Activated CD4-positive, alpha-beta T cell treated with anti-CD3 and anti-CD28 coated beads for 48 hours (primary cell): Measurements from ENCODE around the gene ASPSCR1.
"Not testable (repeated sequence)": the region's sequence is repeated elsewhere in the genome, so short reads cannot be mapped to it uniquely, and the experiment has no call there.

Source experiments
- DNase-seq: peaks from one replicate; pipeline ENCODE4 v3.0.0-alpha.2; 2020

ASPSCR1 gene

DNA sequence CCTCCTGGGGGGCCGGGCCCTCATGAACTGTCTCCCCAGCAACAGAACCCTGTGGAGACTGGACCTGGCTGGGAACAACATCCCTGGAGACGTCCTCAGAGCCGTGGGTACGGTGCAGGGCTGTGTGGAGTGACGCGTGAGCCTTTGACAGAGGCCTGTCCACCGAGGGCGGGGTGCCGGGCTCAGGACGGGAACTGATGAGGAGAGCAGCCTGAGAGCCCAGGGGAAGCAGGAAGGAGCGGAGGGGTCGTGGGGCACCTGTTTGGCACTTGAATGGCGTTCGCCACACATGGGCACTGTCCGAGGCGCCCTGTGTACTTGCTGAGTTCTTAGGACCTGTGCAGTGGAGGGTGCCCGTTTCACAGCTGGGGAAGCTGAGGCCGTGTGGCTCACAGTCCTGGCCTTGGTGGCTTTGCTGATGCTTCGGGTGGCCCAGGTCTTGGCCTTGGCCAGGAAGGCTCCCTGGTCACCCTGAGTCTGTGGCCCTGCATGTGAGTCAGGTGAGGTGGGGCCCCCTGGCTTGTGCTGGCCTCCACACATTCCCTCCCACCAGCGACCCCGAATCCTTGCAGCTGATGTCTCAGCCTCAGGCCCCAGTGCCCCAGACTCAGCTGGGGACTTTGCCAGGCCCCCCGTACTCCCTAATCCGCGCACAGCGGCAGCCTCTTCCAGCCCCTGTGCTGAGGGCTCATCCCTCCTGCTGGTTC lies 48.1 kb downstream of the ASPSCR1 start:
- DNase-seq: no peak

DNA sequence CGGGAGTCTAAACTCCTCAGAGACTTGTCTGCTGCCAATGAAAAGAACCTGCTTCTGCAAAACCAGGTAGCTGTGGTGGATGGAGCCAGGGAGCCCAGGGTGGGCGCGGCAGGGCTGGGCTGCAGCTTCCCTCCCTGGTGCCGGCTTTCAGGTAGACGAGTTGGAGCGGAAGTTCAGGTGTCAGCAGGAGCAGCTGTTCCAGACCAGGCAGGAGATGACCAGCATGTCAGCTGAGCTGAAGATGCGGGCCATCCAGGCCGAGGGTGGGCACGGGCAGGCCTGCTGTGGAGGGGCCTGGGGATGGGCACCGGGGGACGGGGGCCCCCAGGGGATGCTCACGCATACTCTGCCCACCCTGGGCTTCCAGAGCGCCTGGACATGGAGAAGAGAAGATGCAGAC lies 50.8 kb downstream of the ASPSCR1 start:
- DNase-seq: no peak

DNA sequence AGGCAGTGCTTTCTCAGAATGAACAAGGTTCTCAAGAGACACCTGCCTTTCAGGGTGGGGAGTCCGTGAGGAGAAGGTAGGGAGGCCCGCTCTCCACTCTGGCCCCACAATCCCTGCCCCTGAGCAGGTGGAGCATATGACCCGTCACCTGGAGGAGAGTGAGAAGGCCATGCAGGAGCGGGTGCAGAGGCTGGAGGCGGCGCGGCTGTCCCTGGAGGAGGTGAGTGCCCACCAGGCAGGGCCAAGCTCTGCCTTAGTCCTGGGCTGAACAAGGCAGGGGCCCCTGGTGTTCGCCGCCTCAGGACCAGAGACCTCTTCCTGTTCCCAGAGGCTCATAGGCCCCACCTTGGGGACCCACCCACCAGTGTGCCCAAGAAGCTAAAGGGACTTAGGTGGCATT lies 51.5 kb downstream of the ASPSCR1 start:
- no peak for DNase-seq

DNA sequence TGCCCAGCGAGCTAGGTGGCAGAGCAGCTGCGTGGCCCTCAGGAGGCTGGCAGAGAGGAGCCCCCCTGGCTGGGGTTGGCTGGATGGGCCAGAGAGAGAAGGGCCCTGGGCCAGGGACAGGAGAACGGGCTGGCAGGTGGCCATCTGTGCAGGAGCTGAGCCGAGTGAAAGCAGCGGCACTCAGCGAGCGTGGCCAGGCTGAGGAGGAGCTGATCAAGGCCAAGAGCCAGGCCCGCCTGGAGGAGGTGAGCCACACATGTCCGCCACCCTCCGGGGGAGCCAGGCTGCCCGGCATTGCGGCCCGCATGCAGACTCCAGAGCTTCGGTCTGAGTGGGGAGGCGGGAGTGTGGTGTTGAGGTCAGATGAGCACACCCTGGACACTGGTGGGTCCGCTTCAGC lies 52.0 kb downstream of the ASPSCR1 start:
- DNase-seq: no peak

DNA sequence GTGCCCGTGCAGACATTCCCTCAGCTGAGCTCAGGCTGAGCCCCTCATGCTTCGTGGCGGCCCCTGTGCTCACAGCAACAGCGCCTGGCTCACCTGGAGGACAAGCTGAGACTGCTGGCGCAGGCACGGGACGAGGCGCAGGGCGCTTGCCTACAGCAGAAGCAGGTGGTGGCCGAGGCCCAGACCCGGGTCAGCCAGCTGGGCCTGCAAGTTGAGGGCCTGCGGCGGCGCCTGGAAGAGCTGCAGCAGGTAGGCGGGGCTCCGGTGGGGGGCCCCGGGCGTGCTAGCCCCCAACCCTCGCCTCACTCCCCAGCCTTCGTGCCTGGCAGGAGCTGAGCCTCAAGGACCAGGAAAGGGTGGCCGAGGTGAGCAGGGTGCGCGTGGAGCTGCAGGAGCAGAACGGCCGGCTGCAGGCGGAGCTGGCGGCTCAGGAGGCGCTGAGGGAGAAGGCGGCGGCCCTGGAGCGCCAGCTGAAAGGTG lies 52.6 kb downstream of the ASPSCR1 start:
- no peak for DNase-seq

DNA sequence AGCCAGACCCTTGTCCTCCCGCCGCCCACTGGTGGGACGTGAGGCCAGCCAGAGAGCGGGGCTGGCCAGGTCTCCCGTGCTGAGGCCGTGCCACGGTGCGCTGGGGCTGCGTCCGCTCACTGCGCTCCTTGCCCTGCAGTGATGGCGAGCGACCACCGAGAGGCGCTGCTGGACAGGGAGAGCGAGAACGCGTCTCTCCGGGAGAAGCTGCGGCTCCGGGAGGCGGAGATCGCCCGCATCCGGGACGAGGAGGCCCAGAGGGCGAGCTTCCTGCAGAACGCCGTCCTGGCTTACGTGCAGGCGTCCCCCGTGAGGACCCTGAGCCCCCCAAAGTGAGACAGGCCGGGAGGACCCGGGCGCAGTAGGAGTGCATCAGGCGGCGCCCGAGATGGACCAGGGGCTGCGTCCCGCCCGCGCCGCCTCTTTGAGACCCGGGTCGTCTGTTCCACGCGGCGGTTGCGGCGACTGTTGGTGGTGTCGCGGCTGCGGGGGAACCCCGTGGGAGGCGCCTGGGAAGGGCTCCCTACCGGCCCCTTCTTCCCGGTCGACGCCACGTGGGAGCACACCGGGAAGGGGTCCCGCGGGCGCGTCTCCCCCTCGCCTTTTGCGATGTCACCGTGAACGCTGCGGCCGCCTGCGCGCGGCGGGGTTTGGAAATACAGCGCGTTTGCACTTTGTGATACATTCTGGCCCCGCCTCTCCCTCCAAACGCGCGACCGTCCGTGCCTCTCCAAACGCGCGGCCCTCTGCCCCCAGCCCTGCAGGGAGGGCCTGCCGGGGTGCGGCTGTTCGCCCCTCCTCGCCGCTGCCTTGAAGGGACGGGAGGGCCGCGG lies 53.3 kb downstream of the ASPSCR1 start:
- peak; percentile 88 for DNase-seq

DNA sequence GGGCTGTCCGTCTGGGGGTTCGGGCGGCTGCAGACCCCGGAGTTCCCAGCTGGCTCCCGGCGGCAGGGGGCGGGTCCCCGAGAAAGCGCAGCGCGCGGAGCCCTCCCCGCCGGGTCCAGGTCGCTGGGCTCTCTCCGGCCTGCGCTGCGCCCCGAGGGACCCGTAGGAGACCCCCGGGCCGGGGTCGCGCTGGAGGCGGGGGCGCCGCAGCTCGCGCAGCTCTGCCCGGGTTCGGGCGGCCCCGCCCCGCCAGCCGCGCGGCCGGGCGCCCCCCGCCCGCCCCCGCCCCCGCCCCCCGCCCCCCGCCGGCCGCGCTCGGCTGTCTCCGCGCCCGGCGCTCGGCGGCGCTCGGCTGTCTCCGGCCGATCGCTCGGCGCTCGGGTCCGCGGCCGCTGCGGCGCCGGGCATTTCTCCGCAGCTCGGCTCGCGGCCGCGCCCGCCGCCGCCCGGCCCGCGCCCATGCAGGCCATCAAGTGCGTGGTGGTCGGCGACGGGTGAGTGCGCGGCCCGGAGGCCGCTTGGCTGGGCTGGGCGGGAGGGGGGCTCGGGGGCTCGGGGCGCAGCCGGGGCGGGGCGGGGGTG lies 54.0 kb downstream of the ASPSCR1 start, which contains the start of gene RAC3:
RAC3 (plus strand) TSS at position 376 of the 582 bp plus-strand sequence; CDS start at position 460, 84 bp downstream.
- no peak for DNase-seq

DNA sequence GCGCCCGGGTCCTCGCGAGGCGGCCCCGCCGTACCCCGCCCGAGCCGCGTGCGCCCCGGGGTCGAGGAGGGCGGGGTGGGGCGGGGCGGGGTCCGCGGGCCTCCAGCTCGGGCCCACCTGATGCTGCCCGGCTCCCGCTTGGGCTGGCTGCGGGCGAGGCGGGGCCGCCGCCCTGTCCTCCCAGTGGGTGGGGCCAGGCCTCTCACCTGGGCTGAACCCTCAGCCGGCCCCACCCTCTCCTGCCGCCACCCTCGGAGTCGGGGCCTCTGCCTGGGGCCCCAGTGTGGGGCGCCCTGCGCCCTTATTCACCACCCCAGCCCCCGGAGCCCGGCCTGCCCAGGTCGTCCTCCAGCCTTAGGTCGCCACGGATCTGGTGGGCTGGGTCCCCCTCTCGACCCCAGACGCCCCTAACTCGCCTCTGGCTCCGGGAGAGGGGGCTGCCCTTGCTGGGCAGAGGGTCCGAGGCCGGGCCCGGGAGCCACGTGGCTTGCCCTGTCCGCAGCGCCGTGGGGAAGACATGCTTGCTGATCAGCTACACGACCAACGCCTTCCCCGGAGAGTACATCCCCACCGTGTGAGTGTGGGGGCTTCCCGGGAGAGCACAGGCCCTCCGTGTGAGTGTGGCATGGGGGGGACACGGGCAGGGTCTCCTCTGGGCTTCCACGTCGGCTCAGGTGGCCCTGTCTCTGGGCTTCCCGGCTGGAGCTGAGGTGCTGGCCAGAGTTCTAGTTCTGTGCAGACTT lies 54.6 kb downstream of the ASPSCR1 start:
- peak; percentile 64 for DNase-seq

DNA sequence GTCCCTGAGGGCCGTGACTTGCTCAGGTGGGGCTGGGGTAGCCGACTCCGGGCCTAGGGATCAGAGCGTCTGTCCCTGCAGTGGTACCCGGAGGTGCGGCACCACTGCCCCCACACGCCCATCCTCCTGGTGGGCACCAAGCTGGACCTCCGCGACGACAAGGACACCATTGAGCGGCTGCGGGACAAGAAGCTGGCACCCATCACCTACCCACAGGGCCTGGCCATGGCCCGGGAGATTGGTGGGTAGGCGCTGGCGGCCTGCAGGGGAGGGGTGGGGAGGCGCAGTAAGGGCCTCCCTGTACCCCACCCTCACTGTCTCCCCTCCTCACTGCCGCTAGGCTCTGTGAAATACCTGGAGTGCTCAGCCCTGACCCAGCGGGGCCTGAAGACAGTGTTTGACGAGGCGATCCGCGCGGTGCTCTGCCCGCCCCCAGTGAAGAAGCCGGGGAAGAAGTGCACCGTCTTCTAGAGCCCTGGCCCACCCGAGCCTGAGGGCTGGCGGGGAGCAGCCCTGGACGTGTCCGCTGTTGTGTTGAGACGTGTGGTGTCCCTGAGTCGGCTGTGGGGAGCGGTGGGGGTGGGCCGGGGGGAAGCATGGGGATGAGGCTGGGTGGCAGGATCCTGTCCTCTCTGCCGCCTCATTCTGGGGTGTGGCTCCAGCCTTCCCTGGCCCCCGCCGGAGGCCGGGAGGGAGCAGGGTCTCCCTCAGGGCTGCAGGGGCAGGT lies 56.1 kb downstream of the ASPSCR1 start:
- DNase-seq: no peak

DNA sequence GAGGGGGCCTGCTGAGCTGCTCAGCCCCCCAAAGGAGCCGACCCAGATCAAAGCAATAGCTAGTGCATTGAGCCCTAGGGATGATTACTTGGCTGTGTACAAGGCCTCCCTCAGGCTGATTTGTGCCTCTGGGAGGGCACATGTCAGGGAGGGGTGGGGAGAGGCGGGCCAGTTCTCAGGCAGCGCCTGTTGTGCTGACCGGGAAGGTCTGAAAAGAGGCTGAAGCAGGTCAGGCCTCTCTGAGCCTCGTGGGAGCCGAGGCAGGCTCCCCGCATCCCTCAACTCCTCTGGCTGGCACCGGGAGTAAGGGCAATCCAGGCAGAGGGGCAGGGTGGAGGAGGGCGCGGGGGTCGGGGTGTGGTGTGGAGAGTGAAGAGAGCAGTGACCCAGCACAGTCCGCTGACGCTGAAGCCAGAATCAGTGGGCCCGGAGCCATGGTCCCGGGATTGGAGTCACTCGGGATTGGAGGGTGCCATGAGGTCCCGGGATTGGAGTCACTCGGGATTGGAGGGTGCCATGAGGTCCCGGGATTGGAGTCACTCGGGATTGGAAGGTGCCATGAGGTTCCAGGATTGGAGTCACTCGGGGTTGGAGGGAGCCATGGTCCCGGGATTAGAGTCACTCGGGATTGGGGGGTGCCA lies 57.1 kb downstream of the ASPSCR1 start:
- DNase-seq: no peak

DNA sequence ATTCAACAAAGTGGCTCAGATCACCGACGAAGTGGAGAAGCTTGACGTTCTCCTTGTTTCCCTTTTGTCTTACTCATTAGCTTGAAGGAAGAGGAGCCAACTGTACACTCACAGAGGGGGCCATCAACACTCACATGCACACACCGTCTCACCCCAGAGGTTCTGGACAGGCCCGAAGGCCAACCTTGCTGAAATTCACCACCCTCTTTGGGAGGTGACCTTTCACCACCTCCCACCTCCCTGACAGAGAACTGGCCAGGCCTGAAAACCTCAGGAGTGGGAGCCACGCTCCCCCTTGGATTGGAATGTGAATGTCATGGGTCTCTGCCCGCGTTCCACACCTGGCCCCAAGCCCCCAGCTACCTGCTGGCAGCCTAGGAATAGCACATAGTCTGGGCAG lies 58.1 kb downstream of the ASPSCR1 start:
- DNase-seq: no peak

DNA sequence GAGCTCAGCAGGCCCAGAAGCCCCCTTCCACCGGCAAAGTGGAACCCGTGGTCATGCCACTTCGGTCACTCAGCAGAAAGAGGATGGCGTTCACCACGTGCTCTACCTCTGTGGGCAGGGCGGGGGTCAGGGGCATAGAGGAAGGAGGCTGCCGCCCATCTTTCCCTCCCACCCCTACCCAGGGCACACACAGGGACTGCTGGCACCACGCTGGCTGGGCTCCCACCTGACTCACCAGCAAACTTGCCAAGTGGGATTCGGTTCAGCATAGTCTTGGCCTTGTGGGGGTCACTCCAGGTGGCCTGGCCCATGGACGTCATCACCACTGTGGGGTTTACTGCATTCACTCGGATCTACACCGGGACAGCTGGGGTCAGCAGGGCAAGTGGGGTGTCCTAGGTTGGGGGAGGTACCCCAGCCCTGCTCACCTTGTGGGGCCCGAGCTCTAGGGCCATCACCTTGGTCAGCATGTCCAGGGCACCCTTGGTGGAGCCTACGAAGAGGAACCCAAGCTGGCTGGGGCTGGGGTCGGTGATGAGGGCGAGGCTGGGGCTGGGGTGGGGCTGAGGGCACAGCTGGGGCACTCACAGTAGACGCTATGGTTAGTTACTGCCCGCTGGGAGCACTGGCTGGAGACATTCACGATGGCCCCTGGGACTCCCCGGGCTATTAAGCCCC lies 58.7 kb downstream of the ASPSCR1 start:
- no peak for DNase-seq

DNA sequence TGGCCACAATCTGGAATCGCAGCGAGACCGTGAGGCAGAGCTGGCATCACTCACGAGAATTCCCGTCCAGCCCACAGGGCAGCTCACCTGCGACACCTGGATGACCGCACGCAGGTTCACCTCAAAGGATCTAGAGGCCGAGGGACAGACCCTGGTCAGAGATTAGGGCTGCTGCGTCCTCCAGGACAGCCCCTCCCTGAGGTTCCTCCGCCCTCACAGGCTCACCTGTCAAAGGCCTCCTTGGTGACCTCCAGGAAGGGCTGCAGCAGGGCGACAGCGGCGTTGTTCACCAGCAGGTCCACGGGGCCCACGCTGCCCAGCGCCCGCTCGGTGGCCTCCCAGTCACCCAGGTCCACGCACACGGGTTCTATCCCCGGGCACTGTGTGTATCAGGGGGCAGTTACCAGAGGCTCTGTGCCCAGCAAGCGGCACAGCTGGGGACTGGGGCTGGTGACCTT lies 59.2 kb downstream of the ASPSCR1 start:
- DNase-seq: no peak

DNA sequence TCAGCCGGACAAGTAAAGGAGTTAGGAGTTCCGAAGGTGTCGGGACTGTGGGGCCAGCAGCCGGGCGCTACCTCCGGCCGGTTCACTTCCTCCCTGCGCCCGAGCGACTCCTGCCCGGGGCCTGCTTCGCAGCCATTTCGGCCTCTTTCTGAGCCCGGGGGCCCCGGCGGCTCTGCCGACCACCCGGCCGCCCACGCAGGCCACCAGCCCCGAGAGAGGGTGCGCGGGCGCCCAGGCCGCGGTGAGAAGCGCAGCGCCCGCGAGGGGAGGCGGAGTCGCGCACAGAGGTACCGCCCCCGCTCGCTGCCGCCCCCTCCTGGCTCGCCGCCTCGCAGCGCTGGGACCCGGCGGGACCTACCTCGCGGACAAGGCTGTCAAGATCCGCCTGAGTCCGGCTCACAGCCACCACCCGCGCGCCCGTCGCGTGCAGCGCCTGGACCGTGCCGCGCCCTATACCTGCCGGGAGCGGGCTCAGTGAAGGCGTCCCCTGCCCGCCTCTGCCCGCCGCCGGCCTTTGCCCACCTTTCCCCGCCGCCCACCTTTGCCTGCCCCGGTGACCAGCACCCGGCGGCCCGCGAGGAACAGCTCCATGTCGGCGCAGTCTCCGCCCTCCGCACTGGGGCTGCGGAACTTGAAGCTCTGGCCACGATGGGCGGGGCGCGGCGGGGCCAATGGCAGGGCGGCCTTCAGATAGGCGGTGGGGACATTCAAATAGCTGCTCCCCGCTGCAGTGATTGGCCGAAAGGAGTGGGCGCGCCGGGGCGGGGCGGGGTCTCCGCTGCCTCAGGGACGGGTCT lies 59.9 kb downstream of the ASPSCR1 start, which contains the start of gene DCXR:
DCXR (minus strand) TSS at position 606 of the 797 bp plus-strand sequence; CDS start at position 591, 15 bp downstream.
- DNase-seq: peak; percentile 97

DNA sequence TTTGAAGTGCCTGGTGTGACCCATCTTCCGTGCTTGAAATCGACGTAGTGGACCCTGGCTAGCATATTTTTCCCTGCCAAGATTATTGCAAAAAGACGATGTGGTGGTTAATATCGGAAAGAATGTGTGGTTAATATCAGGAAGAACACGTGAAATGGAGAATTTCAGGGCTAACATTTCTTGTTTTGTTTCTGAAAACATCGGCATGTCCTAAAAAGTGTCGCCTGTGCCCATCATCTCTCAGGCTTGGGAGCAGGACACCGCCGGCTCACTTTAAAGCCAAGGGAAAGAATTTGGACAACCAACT lies 60.4 kb downstream of the ASPSCR1 start:
- no peak for DNase-seq

DNA sequence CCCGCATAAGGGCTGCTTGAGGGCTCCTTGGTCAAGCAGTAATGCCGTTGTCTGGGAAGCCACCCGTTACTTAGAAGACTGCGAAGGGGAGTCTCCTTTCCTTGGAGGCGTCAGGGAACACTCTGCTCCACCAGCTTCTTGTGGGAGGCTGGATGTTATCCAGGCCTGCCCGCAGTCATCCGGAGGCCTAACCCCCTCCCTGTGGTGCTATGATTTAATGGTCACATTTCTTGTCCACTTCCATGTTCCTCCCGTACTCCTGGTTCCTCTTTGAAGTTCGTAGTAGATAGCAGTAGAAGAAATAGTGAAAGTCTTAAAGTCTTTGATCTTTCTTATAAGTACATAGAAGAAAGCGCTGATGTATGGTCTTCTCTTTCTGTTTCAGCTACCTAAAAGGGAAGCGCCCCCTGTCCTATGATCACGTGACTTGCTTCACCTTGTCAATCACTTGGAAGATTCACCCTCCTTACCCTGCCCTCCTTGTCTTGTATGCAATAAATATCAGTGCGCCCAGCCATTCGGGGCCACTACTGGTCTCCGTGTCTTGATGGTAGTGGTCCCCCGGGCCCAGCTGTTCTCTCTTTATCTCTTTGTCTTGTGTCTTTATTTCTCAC lies 61.5 kb downstream of the ASPSCR1 start:
- not testable (repeated sequence) for DNase-seq

DNA sequence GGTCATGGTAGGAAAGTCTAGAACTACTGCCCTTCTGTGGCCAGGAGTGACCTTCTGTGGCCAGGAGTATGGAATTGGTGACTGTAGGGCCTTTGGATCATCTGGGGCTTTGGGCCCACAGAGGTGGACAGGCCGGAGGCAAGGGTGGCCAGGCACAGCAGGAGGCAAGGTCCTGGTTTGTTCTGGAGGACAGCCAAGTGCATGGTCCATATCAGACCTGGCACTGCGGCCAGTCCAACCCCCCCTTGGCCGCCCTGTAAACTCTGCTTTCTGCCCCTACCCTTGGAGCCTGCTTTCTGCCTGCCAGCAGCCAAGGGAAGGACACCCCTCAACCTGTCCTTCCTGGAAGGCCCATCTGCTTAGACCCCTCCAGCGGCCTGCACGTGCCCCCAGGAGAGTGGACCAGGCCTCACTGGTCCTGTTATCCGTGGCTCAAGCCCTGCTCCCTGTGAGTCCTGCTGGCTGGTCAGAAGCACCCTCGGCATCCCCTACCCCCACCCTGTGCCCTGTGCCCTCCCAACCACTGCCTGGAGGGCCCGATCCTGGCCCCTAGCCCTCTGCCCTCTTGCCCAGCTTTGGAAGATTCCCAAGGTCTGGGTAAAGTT lies 62.4 kb downstream of the ASPSCR1 start:
- DNase-seq: no peak

DNA sequence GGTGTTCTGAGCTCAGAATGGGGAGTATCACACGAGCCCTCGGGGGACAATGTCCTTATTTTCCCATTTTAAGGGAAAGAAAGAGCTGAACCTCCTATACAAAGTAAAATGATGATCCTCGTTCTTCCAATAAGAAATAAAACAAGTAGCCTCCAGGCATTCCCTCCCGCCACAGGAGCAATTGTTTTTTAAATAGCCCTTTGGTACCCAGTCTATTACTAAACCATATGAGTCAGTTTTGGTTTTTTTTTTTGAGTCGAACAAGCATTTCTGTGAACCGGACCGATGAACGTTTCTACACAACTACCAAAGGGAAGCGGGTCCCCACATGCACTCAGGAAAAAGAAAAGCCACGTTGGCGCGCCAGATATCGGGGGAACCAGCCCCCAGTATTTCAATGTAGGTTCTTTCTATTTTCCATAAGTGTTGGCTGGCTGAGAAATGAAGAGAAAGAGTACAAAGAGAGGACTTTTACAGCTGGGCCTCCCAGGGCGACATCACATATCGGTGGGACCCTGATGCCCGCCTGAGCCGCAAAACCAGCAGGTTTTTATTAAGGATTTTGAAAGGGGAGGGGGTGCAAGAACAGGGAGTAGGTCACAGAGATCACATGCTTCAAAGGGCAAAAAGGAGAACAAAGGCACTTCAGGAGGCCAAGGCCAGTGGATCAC lies 63.9 kb downstream of the ASPSCR1 start:
- no peak for DNase-seq

DNA sequence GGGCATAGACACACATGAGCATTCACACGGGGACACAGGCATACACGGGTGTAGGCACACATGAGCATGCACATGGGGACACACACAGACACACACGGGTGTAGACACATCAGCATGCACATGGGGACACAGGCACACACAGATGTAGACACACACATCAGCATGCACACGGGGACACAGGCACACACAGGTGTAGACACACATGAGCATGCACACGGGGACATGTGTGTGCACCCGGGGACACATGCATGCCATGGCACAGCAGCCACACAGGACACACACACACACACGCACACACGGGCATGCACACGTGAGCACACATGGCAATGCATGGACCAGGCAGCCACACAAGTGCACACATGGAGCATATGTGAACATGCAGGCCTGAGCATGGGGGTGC lies 65.2 kb downstream of the ASPSCR1 start:
- DNase-seq: no peak
